Left renal cortex interstitium (tissue), 4 donors: ENCODE measurements around the gene MYOM1. TPM values are rescaled to one million over a fixed set of nuclear protein-coding genes. Genes with fewer than 3 reads are reported as not detected.
"Not testable (repeated sequence)": the region's sequence is repeated elsewhere in the genome, so short reads cannot be mapped to it uniquely, and the experiment has no call there.

ENCODE experiments used
- DNase-seq, 4 donors: peaks; one replicate each; pipeline ENCODE4 v3.0.0-alpha.2; 2013; ENCODE audit warnings: low read depth in 4 of 4, low spot score in 2 of 4, missing footprints in 1 of 4
- polyA plus RNA-seq, 4 donors: library from polyadenylated mRNA; unstranded; fragments of 120-200 nt; gene quantifications; one replicate each; pipeline ENCODE4 v1.2.1, GENCODE V29; 2013; ENCODE audit not compliant: insufficient read length in 4 of 4

The MYOM1 gene
- polyA plus RNA-seq, 4 donors: 5.5 to 9.7 (median 5.9) TPM

DNA sequence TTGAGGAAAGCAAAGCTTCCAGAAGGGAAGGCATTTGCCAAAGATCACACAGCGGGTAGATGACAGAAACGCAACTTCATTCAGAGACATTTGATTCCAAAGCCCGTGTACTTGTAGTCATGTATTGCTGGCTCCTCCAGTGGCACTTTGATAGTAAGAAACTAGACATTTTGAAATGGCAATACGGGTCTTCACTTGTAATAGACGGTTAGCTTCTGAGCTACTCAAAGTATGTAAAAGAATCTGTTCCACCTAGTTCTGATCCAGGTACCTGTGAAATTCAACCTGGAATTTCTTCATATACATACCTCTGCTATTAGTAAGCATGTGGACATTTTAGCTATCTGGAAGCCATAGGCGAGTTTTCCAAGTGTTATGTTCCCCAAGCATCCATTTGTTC, 1.7 kb upstream of the MYOM1 start:
- no peak for DNase-seq

DNA sequence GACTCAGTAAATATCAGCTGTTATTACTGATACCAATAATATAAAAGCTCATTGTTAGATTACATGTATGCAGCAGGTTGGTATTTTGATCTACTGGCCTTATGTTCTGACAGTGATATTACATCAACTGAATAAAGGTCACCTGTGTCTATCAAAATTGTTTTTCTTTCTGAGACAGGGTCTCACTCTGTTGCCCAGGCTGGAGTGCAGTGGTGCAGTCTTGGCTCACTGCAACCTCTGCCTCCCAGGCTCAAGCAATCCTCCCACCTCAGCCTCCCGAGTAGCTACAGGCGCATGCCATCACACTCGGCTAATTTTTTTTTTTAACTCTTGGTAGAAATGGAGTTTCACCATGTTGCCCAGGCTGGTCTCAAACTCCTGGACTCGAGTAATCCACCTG, 1.1 kb upstream of the MYOM1 start:
- DNase-seq: not testable (repeated sequence)

DNA sequence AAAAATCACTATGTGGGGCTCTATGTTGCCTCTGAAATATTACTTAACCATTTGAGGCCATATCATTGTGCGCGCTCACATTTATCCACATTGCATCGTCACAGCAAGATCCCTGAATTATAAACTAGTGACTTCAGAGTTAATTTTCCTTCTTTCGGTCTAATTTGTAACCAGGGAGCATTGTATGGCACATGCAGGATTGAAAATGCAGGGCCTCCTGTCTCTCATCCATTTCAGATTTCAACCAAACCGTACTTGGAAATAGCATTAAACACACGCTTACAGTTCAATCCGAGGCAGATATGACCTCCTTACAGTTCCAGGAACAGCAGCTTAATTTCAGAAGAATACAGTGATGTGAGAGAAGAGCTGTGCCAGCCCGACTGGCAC, 532 bp downstream of the MYOM1 start:
- DNase-seq: no peak

DNA sequence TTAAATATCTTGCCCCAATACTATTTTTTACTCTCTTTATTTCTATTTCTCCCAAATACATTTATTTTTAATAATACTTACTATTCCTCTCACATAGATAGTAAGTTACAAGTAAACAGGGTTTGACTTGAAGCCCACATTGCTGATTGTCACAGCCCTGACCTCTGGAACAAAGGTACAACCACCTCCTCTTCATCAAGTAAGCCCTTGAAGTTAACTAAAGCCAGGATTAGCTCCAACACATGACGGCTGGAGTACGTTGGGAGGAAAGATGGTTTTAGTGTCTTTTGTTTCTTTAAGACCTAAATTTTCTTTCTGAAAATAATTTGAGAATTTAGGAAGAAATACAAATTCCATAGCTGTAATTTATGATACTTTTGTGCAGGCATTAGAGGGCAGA, 949 bp downstream of the MYOM1 start:
- no peak for DNase-seq

DNA sequence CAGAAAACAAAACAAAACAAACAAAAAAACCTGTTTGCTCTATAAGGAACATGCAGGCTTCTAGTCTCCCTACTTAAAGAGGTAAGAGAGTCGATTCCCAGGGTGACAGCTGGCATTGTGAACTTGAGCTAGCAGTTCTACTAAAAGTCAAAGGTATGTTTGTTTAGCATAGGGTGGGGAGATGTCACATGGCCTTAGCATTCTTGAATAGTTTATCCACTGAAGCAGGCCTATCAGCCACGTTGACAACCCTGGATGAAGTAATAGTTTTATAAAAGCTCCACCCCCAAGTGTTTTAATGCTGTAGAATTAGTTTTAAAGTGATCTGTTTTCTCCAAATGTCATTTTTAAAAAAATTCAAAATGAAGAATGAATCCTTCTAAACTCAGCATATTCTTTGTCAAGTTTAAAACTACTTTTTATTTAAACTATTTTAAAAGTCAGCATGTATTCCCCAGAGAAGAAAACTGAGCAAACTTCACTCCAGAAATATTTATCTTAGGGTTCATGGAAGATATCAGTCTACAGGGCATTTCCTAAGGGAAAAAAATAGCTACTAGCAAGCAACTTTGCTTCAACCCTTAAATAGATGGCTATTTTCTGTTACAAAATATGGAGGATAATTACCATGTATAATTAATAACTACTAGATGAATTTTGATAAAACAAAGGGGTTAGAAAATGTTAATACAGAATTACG, 1.7 kb downstream of the MYOM1 start:
- DNase-seq: no peak

DNA sequence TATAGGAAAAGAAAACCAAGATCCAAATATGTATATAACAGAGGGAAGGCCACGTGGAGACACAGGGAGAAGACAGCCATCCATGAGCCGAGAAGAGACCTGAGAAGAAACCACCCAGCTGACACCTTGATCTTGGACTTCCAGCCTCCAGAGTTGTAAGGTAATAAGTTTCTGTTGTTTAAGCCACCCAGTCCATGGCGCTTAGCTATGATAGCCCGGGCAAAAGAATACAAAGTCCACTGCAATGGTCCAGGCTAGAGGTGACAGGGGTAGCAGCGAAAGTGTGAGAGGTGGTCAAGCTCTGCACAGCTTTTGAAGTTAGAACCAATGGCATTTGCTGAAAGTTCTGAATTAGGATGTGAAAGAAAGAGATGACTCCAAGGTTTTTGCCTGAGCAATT, 2.8 kb downstream of the MYOM1 start:
- DNase-seq: no peak

DNA sequence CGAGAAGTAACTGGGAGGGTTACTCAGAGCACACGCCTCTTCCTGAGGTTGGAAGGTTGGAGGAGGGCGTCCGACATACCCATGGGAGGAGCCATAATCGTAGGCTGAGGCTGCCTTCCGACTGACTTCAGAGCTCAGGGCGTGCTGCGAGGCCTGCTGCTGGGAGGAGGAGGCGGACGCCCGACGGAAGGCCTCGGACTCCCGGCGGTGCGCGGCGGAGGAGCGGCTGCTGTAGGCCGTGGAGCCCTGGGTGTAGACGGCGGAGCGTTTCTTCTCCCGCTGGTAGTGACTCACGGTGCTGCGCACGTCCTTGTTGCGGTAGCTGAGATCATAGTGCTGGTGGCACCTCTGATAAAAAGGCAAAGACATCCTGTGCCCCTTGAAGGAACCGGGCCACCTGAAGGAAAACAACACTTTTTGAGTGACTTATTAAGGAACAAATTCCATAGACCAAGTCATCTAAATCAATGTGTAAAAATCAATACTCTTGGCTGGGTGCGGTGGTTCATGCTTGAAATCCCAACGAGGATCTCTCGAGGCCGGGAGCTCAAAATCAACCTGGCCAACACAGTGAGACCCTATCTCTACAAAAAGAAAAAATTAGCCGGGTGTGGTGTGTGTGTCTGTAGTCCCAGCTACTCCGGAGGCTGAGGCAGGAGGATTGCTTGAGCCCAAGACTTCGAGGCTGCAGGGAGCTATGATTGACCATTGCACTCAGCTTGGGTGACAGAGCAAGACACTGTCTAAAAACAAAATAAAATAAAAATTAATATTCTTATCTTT, 4.7 kb downstream of the MYOM1 start:
- DNase-seq: no peak

DNA sequence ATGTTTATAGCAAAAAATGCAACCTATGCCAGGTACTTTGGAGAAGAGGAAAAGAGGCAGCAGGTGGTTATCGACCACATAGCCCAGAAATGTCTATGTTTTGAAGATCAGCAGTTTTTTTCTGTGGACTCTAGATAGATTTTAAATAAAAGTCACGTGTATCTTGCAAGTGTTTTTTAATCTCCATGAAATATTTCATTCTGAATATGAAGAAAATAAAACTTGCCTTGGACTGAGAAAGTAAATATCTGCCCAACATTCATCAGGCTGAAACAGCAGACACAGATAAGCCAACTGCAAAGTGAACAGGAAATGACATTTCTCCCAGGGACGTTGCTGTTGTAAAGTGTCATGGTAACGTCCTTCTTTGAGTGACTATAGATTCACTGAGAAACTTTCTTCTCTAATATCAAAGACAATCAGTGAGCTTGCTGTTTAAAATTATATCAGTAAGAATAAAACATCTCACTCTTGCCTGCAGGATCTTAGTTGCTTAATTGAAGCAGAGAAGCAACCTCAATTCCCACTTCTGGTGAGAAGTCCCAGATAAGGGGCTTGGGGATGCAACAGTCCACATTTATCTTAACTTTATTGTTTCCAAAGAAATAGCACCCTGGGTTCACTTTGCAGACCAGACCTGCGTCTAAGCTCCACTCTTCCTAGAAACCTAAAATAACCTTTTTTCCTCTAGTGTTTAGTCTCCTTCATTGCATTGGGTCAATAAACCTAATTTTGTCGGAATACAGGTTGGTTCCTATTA, 6.3 kb downstream of the MYOM1 start:
- no peak for DNase-seq

DNA sequence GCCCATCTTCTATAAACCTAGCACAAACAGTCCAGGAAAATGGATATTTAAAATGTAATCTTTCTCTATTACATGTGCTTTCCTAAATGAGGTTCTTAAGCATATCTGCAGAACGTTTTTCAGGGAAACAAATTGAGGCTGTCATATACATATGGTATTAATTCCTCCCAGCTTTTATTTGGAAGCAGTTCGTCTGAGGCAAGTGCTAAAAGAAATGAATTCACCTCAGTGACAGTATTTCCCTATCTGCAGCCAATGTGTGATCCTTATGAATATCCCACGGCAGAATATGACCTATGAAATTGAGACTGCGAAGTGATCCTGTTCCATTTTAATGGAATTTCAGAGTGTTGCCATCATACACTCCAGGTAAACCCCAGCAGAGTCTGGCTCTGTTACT, 7.1 kb downstream of the MYOM1 start:
- no peak for DNase-seq

DNA sequence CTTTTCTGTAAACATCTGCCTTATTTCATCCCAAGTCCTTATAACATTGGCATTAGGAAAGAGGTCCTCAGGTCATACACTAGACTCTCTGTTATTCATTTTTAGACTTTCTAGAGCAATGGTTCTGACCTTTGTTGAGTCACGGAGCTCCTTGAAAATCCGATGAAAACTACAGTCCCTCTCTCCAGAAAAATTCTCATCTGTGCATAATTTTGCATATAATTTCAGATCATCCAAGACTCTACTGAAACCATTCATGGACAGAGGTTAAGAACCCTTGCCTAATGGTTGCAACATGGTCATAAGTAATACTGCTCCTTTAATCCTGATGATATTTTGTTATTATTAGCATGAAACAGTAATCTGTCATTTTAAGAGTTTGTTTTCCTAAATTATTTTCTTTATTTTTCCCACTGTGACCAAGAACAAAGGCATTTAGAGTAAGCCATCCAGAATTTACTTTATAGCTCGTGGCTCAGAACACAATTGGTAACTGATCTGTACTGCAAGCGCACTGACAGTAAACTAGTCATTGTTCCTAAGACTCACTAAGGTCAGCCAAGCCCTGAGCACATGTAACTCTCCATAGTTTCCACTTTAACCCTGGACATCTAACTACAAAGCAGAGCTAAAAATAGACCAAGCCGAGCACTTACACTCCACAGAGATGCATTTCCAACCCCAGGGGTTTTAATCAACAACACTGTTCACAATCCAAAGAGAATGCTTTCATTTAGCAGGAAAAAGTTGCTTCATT, 8.4 kb downstream of the MYOM1 start:
- DNase-seq: no peak

DNA sequence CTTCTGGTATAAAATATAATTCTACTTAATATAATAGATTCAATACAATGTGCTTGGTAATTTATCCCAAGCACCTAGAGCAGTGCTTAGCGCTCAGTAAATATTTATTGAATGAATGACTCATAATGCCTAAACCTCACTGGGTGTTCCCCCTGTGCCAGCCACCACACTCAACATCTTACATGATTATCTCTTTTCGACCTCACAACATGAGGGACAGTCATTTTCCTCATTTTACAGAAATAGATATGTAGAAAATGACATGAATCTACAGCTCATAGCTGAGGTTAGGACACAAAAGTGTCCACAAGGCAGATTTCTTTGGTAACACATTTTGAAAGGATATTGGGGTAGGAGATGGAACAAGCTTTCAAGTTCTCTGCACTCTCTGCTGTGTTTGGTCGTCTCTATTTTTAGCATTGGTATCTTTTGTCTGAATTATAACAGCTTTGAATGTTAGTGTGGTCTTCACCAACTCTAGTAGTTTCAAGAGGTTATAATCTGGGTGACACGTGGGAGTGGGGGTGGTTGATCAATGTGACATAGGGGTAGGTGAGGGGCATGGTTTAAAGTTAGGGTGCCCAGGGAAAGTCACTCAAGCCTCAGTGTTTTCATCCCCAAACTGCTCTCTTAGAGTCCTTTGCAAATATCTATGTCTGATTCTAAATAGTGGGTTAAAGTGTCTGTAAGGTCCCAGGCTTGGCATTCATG, 9.8 kb downstream of the MYOM1 start:
- DNase-seq: no peak

DNA sequence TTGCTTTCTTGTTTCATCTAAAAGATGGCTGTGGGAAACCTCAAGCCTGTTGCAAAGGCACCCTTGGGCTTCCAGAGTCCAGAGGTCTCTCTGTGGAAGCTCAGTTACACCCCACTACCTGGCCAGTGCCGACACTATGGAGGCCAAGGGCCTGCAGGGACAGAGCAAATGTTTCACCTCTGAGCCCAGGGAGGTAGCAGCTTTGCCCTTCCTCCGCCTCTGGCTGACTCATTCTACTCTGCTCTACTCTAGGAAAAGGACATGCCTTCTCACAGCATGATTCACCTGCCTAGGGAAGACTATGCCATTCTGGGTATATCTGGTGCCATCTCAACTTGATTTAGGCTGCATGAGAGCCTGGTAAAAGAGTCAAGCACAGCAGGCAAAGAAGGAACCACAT, 12.2 kb downstream of the MYOM1 start:
- no peak for DNase-seq

DNA sequence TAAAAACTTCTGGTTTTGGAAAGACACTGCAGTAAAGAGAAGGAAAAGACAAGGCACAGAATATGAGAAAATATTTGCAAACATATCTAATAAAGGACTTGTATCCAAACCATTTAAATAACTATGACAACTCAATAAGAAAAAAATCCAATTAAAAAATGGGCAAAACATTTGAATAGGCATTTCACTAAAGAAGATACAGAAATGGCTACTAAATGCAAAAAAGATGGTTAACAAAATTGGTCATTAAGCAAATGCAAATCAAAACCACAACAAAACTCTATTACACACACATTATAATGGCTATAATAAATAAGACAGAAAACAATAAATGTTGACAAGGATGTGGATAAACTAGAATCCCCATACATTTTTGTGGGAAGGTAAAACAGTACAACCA, 14.5 kb downstream of the MYOM1 start:
- DNase-seq: no peak

DNA sequence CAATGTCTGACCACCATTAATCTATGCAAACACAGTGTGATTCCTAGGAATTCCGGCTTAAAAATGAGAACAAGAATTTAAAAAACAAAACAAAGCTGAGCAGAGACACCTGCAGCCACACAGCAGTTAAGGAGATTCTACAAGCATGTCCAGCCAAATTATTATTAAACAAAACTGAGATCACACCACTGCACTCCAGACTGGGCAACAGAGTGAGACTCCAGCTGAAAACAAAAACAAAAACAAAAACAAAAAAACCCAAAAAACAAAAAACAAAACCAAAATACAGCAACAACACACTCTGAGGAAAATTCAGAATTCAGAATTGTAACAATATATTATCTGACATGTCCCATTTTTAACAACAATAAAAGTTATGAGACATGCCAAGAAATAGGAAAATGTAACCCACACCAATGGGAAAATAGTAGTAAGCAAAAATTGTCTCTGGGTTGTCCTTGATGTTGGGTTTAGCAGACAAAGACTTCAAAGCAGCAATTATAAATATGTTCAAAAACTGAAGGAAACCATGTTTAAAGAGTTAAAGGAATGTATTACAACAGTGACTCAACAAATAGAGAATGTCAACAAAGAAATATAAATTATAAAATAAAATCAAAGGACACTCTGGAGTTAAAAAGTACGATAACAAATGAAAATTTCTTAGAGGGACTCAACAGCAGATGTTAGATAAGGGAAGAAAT, 19.7 kb downstream of the MYOM1 start:
- no peak for DNase-seq

DNA sequence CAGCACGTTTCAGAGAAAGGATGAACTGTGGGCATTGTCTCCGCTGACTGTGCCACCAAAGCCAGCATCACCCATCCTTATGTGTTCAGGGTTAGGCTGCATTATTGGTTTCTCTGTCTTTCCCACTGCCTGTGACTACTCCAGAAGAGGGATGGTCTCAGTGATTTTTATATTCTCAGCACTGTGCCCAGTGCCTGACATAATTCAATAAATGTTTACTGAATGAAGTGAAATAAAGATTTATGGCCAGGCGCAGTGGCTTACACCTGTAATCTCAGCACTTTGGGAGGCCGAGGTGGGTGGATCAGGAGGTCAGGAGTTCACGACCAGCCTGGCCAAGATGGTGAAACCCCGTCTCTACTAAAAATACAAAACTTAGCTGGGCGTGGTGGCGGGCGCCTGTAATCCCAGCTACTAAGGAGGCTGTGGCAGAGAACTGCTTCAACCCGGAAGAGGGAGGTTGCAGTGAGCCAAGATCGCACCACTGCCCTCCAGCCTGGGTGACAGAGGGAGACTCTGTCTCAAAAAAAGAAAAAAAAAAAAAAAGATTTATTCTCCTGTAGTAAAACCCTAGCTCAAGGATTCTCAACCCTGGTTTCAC, 21.4 kb downstream of the MYOM1 start:
- not testable (repeated sequence) for DNase-seq

DNA sequence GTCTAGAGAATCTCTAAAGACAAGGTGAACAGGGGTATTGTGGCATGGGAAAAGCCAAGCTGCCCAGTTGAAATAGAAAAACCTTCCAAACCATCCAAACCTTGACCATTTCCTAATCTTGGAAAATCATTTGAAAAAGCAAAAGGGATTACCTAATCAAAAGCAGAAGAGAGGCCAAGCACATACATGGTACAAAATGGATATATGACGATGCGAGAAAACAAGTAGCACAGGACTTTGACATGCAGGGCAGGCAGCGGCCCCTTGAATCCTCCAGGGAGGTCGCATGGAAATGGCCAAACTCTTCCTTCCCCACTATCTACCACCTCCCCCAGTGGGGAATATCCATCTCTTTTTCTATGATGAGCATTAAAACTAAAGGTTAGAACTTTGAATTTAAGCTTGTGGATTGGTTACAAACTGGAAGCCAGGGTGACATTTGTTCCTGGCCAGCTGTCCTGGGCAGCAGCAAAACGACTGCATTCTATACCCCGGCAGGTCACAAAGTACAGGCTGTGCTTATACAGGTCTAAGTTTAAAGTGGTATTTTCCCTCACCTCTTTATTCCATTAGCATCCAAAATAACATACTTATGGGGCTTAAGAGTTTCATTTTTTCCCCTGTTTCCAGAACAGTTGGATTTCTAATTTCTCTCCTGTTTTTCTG, 24.7 kb downstream of the MYOM1 start:
- no peak for DNase-seq

DNA sequence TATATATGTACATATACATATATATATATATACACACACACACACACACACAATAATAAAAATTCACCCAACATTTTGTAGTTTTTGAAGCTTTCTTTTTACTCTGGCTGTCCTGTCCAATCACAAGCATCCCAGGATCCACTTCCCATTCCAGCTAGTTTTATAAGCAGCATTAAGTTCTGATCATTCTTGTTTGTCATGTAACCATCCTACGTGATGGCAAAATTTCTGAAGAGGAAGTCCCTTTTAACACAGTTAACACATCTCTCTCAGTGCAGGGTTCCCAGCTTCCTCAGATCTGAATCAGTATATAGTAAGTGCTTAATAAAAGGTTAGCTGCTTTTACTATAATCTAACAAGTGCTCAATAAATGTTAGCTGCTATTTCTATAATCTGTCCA, 26.4 kb downstream of the MYOM1 start:
- no peak for DNase-seq

DNA sequence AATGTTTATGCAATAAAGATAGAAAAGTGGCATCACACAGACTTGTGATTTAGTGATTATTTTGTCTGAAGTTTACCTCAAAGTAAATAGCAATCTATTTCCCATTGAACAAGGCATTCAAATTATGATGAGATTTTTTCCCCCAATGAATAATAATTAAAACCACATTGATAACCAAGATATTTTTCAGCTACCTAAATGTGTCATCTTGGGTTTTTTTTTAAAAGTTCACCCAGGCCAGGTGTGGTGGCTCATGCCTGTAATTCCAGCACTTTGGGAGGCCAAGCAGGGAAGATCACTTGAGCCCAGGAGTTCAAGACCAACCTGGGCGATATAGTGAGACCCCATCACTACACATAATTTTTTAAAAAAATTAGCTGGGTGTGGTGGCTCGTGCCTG, 27.0 kb downstream of the MYOM1 start:
- no peak for DNase-seq

DNA sequence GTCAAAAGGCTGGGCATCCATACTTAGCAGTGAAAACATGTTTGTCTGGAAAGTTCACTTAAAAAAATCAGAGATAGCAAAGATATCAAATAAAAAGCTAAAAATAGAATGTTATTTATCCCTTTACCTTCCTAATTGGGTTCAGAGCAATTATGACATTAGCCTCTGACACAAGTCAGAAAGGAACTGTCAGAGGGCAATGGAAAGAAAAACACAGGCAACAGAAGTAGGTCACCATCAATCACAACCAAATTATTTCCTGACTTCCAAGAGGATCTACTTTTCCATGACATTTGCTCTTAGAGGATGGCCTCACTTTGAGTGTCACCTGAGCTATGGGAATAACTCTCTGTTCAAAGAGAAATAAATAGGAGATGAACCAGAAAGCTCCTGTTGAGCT, 27.5 kb downstream of the MYOM1 start:
- no peak for DNase-seq
